ENCODE data around the gene LRRK1. TPM values are rescaled to one million over a fixed set of nuclear protein-coding genes. Genes with fewer than 3 reads are reported as not detected.

LRRK1 gene
- total RNA-seq, 1 donor from 2014 or later: 4.8 TPM

DNA sequence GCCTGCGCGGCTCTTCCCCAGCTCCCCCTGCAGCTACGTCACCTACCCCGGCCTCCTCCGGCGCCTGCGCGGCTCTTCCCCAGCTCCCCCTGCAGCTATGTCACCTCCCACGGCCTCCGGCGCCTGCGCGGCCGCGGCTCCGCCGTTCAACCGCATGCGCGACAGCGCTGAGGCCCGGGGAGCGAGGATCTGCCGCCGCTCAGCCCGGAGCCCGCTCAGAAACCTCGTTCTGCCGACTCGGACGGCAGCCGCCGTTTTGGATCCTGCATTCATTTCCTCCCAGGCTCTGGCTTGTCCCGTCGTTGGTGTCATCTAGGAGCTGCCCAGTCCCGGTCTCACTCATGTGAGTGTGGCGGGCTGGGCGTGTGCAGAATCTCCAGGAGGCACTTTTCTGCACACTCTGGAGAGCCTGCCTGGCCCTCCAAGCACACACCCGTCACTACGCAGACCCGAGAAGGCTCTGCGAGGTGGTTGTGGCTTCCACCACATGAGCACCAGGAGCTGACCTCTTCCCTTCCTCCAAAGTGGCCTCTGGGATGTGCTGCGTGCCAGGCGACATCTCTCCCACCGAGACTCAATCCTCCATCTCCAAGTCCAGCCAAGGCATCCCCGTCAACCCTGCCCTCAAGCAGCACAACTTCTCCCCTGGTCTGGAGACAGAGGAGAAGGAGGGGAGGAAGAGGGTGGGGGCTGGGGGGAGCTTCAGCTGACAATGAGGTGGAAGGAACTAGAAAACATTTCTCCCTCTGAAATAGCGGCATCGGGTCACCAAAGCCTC, 167.4 kb downstream of the LRRK1 start:
- no peak overlapping the region for H3K27ac Mint-ChIP-seq (ENCODE audit: unreplicated experiment)
- H3K4me3 Mint-ChIP-seq (ENCODE audit: unreplicated experiment): no peak overlapping the region
- peaks cover under 1% of the 10 kb centered on the region for H3K4me1 Mint-ChIP-seq (ENCODE audit: unreplicated experiment)
- TF ChIP-seq, protein P1, sequence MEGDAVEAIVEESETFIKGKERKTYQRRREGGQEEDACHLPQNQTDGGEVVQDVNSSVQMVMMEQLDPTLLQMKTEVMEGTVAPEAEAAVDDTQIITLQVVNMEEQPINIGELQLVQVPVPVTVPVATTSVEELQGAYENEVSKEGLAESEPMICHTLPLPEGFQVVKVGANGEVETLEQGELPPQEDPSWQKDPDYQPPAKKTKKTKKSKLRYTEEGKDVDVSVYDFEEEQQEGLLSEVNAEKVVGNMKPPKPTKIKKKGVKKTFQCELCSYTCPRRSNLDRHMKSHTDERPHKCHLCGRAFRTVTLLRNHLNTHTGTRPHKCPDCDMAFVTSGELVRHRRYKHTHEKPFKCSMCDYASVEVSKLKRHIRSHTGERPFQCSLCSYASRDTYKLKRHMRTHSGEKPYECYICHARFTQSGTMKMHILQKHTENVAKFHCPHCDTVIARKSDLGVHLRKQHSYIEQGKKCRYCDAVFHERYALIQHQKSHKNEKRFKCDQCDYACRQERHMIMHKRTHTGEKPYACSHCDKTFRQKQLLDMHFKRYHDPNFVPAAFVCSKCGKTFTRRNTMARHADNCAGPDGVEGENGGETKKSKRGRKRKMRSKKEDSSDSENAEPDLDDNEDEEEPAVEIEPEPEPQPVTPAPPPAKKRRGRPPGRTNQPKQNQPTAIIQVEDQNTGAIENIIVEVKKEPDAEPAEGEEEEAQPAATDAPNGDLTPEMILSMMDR (IDR thresholded peaks at IDR 0.05; ENCODE audit: unreplicated experiment): no peak
- no peak for DNase-seq (ENCODE audit: low spot score)
- H3K36me3 Mint-ChIP-seq (ENCODE audit: low read depth, unreplicated experiment): no peaks in the 10 kb centered on the region
- peaks cover 7% of the 10 kb centered on the region for H3K27me3 Mint-ChIP-seq (ENCODE audit: unreplicated experiment)
- no peaks in the 10 kb centered on the region for H3K9me3 Mint-ChIP-seq (ENCODE audit: unreplicated experiment)

DNA sequence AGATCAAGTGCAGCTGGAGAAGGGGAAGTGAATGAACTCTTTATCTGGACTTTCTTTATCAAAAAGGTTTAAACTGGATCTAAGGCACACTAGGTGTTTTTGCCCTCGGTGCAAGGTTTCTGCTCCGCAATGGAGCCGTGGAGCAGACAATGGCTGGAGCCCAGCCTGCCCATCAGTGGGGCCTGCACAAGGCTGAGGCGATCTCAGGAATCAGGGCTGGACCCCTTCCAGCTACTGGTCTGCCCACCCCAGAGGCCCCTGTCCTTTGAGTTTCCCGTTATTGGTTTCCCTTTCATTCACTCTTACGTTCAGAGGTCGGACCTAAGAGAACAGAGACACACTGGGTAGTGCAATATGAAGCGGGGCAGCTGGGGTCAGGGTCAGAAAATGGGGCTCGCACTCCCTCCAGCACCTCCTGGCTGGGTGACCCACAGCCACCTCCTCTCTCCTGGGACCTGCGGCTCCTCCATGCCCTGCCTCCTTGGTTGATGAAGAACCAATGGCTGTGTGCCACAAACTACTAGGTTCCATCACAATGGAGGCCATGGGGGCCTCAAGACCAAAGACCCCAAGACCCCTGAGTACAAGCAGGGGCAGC, 168.1 kb downstream of the LRRK1 start:
- DNase-seq (ENCODE audit: low spot score): no peak
- H3K27me3 Mint-ChIP-seq (ENCODE audit: unreplicated experiment): peaks cover 7% of the 10 kb centered on the region
- no peak overlapping the region for H3K27ac Mint-ChIP-seq (ENCODE audit: unreplicated experiment)
- H3K4me1 Mint-ChIP-seq (ENCODE audit: unreplicated experiment): peaks cover 6% of the 10 kb centered on the region
- no peaks in the 10 kb centered on the region for H3K9me3 Mint-ChIP-seq (ENCODE audit: unreplicated experiment)
- TF ChIP-seq, protein P1 (IDR thresholded peaks at IDR 0.05; ENCODE audit: unreplicated experiment): no peak
- no peak overlapping the region for H3K4me3 Mint-ChIP-seq (ENCODE audit: unreplicated experiment)
- no peaks in the 10 kb centered on the region for H3K36me3 Mint-ChIP-seq (ENCODE audit: low read depth, unreplicated experiment)

DNA sequence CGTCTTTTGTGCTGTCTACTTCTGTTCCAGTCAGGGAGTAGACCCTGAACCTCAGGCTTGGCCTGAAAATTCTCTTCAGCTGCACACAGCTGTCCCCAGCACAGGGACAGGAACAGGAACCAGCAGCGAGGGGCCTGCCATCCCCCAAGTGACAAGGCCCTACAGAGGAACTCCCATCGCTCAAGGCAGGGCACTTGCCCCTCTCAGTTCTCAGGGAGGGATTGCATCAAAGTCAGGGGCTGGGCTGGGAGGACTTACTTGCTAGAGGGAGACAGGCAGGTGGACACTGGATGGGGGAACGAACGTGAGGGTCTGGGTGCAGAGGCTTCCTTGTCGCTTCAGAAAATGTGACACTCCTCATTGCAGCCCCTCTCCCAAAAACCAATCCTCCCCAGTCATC, 169.1 kb downstream of the LRRK1 start:
- Mint-ChIP-seq H3K4me3 (ENCODE audit: unreplicated experiment) (no peak overlapping the region), H3K36me3 (ENCODE audit: low read depth, unreplicated experiment) (no peaks in the 10 kb centered on the region), H3K27me3 (ENCODE audit: unreplicated experiment) (peaks cover 7% of the 10 kb centered on the region), H3K27ac (ENCODE audit: unreplicated experiment) (no peak overlapping the region), H3K9me3 (ENCODE audit: unreplicated experiment) (no peaks in the 10 kb centered on the region), H3K4me1 (ENCODE audit: unreplicated experiment) (peaks cover 6% of the 10 kb centered on the region)
- TF ChIP-seq, protein P1 (IDR thresholded peaks at IDR 0.05; ENCODE audit: unreplicated experiment): no peak
- no peak for DNase-seq (ENCODE audit: low spot score)

DNA sequence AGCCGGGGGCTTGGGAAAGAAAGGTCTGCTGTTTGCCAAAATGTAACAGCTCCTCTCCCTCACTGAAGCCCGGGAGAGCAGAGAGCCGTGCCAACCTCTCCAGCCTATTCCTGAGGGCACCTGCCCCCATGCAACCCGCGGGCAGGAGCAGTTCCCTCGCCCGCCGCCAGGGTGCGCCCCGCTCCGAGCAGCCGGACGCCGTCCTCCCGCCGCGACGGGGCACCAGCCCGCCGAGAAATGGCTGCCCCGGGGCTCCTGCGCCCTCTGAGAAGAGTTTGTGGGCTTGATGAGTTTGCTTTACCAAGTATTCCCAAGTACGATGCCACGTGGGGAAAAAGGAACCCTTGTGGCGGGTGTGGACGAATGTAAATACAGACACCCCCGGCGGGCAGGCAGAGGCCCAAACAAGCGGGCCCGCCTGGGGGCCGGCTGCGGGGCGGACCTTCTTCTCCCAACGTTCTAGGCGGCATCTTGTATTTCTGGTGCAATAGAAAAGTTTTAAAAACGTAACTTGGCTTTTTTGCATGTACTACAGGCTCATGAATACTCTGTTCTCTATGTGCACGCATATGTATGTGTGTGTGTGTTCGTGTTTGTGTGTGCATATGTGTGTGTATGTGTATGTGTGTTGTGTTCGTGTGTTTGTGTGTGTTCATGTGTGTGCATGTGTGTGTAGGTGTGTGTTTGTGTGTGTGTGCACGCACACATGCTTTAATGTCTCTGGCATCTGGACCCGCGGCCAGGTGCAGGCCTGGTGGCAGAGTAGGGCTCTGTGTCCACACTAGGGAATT, 169.8 kb downstream of the LRRK1 start:
- no peak overlapping the region for H3K4me3 Mint-ChIP-seq (ENCODE audit: unreplicated experiment)
- no peaks in the 10 kb centered on the region for H3K36me3 Mint-ChIP-seq (ENCODE audit: low read depth, unreplicated experiment)
- no peak overlapping the region for H3K27ac Mint-ChIP-seq (ENCODE audit: unreplicated experiment)
- no peaks in the 10 kb centered on the region for H3K9me3 Mint-ChIP-seq (ENCODE audit: unreplicated experiment)
- H3K4me1 Mint-ChIP-seq (ENCODE audit: unreplicated experiment): peaks cover 6% of the 10 kb centered on the region
- peaks cover 4% of the 10 kb centered on the region for H3K27me3 Mint-ChIP-seq (ENCODE audit: unreplicated experiment)
- peak; percentile 89 for DNase-seq (ENCODE audit: low spot score)
- TF ChIP-seq, protein P1 (IDR thresholded peaks at IDR 0.05; ENCODE audit: unreplicated experiment): peak; percentile 99

Measured in endothelial cell (in vitro differentiated cells).